K562 (cell line): ENCODE data around the gene BIRC3. TPM values are rescaled to one million over a fixed set of nuclear protein-coding genes. Genes with fewer than 3 reads are reported as not detected.

Source experiments
- FOSL1 ChIP-seq: fragments of 200-800 bp; sonication (Bioruptor generic); conservative IDR thresholded peaks from 2 replicates; pipeline ENCODE4 v1.6.1; 2016; ENCODE audit warnings: missing genetic modification characterization, missing compliant biosample characterization
- KAT8 ChIP-seq: fragments of 450-650 bp; IDR thresholded peaks from 2 replicates; pipeline ENCODE4 v1.6.1; 2016; ENCODE audit warnings: low read depth, mild to moderate bottlenecking
- NONO ChIP-seq, 2 experiments: fragments of 200-400 bp in 1 of 2; fragments of 450-650 bp in 1 of 2; formaldehyde crosslinking in 1 of 2; IDR thresholded peaks; 2 replicates each; pipeline ENCODE4 v1.6.1; 2017; ENCODE audit warnings: low read depth in 2 of 2, mild to moderate bottlenecking in 2 of 2, moderate library complexity in 2 of 2, low read length in 1 of 2
- NR2C1 ChIP-seq, 2 experiments: fragments of 450-650 bp; IDR thresholded peaks; 2 replicates each; pipeline ENCODE4 v1.6.1; 2017; ENCODE audit warnings: mild to moderate bottlenecking in 2 of 2, antibody characterized with exemption in 1 of 2, inconsistent platforms in 1 of 2, missing compliant biosample characterization in 1 of 2, missing genetic modification characterization in 1 of 2
- RBM22 ChIP-seq: fragments of 200-400 bp; formaldehyde crosslinking; IDR thresholded peaks from 2 replicates; pipeline ENCODE4 v1.6.1; 2018; ENCODE audit warnings: low read length, low read depth; ENCODE audit not compliant: poor library complexity, severe bottlenecking
- RUNX1 ChIP-seq: sonication (generic); IDR thresholded peaks from 2 replicates; pipeline ENCODE4 v1.6.1; 2016; ENCODE audit warnings: antibody characterized with exemption, low read depth
- SP1 ChIP-seq: sonication (generic); formaldehyde crosslinking; IDR thresholded peaks from 2 replicates; pipeline ENCODE4 v1.8.1; 2022; ENCODE audit warnings: mild to moderate bottlenecking, missing genetic modification reagents
- SPI1 ChIP-seq: IDR thresholded peaks from 2 replicates; pipeline ENCODE4 v1.6.1; 2011; ENCODE audit warnings: low read depth, low read length, control low read depth, borderline replicate concordance
- TSC22D4 ChIP-seq: fragments of 450-650 bp; IDR thresholded peaks from 2 replicates; pipeline ENCODE4 v1.6.1; 2016; ENCODE audit warnings: missing genetic modification characterization, missing biosample characterization, control low read depth
- ZNF282 ChIP-seq: sonication (generic); formaldehyde crosslinking; IDR thresholded peaks from 2 replicates; pipeline ENCODE4 v1.8.1; 2023; ENCODE audit warnings: missing genetic modification reagents
- polyA plus RNA-seq, 8 experiments: library from polyadenylated mRNA; depleted of rRNA in 4 of 8; stranded (reverse) in 5 of 8; unstranded in 3 of 8; fragments of >200 nt; fragmentation: Nextera tagmentation in 2 of 8; fragmentation: Illumina TruSeq in 1 of 8; extraction: Ambion mirVana in 2 of 8; extraction: Trizol in 1 of 8; gene quantifications; 2 replicates each; pipeline versions ENCODE4 v1.2.1 to v1.2.3, GENCODE V29; 2011 to 2014; ENCODE audit warnings: inconsistent platforms in 1 of 8, missing spikeins in 1 of 8
- total RNA-seq, 7 experiments: library from RNA; depleted of rRNA in 6 of 7; stranded (reverse); fragments of >200 nt in 6 of 7; fragmentation: Illumina TruSeq in 2 of 7; extraction: Trizol in 2 of 7; gene quantifications; 2 replicates each; pipeline versions ENCODE4 v1.2.1 to v1.2.3, GENCODE V29; 2011 to 2021; ENCODE audit warnings: low replicate concordance in 1 of 7
- TF ChIP-seq, protein P1 (sequence below): sonication (generic); formaldehyde crosslinking; IDR thresholded peaks from 2 replicates; pipeline ENCODE4 v1.8.1; 2023; ENCODE audit warnings: mild to moderate bottlenecking, missing genetic modification reagents
- TF ChIP-seq, protein P2 (sequence below): fragments of 150-350 bp; IDR thresholded peaks from 2 replicates; pipeline ENCODE4 v1.6.1; 2014; ENCODE audit warnings: low read depth, mild to moderate bottlenecking, low read length, borderline replicate concordance
- TF ChIP-seq, protein P3 (sequence below): fragments of 200-800 bp; sonication (Bioruptor generic); IDR thresholded peaks from 2 replicates; pipeline ENCODE4 v1.6.1; 2016; ENCODE audit warnings: missing genetic modification characterization, missing compliant biosample characterization
- TF ChIP-seq, protein P4 (sequence below): sonication (generic); formaldehyde crosslinking; IDR thresholded peaks from 2 replicates; pipeline ENCODE4 v1.8.1; 2023; ENCODE audit warnings: mild to moderate bottlenecking, missing genetic modification reagents

BIRC3 gene
- total and polyA plus RNA-seq, 9 of the 15 experiments (the other 6 are each of a cell fraction or from before 2014, with no cell fraction given) = 0.08 to 0.42 (median 0.18) TPM

DNA sequence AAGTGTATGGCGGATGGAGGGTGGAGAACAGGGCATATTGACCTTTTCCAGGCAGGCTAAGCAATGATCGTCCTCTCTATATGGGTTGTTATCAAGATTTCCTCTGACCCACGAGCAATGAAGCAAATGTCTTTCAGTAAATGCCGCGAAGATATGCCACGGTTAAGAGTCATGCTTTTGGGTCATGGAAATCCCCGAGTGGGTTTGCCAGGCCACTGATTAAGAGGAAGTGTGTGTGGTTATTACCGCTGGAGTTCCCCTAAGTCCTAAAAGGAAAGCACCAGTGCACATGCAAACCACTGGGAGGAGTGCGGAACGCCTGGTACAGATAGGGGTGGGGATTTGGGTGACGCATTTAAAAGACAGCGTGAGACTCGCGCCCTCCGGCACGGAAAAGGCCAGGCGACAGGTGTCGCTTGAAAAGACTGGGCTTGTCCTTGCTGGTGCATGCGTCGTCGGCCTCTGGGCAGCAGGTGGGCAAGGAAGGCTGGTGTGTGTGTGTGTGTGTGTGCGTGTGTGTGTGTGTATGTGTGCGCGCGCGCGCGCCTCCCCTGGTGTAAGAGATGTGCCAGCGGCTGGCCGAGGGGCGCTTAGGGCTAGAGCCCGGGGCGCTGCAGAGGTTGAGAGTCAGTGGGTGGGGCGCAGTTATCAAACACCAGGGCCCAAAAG, at the start of gene BIRC3 (continued):
- TF ChIP-seq, protein P1, sequence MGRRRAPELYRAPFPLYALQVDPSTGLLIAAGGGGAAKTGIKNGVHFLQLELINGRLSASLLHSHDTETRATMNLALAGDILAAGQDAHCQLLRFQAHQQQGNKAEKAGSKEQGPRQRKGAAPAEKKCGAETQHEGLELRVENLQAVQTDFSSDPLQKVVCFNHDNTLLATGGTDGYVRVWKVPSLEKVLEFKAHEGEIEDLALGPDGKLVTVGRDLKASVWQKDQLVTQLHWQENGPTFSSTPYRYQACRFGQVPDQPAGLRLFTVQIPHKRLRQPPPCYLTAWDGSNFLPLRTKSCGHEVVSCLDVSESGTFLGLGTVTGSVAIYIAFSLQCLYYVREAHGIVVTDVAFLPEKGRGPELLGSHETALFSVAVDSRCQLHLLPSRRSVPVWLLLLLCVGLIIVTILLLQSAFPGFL (CRISPR knock-in tag) = no peak
- TF ChIP-seq SPI1 = peak; percentile 90
- no peak for TF ChIP-seq NR2C1 (IDR thresholded peaks at IDR 0.05)
- no peak for TF ChIP-seq NR2C1 (tag; IDR thresholded peaks at IDR 0.05)
- TF ChIP-seq ZNF282 (CRISPR knock-in tag) = no peak; the same call in 1 of the 2 replicates
- TF ChIP-seq FOSL1 (tag) = peak; percentile 65
- TF ChIP-seq, protein P2, sequence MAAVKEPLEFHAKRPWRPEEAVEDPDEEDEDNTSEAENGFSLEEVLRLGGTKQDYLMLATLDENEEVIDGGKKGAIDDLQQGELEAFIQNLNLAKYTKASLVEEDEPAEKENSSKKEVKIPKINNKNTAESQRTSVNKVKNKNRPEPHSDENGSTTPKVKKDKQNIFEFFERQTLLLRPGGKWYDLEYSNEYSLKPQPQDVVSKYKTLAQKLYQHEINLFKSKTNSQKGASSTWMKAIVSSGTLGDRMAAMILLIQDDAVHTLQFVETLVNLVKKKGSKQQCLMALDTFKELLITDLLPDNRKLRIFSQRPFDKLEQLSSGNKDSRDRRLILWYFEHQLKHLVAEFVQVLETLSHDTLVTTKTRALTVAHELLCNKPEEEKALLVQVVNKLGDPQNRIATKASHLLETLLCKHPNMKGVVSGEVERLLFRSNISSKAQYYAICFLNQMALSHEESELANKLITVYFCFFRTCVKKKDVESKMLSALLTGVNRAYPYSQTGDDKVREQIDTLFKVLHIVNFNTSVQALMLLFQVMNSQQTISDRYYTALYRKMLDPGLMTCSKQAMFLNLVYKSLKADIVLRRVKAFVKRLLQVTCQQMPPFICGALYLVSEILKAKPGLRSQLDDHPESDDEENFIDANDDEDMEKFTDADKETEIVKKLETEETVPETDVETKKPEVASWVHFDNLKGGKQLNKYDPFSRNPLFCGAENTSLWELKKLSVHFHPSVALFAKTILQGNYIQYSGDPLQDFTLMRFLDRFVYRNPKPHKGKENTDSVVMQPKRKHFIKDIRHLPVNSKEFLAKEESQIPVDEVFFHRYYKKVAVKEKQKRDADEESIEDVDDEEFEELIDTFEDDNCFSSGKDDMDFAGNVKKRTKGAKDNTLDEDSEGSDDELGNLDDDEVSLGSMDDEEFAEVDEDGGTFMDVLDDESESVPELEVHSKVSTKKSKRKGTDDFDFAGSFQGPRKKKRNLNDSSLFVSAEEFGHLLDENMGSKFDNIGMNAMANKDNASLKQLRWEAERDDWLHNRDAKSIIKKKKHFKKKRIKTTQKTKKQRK = no peak
- no peak for TF ChIP-seq KAT8
- no peak for TF ChIP-seq NONO (IDR thresholded peaks at IDR 0.05; ENCODE audit: low read depth in 2 of 2, low read length in 1 of 2)
- no peak for TF ChIP-seq RUNX1
- no peak for TF ChIP-seq RBM22
- 0 out of 2 replicates have a peak, but pooled peaks have one; percentile 49 for TF ChIP-seq SP1 (CRISPR knock-in tag)
- TF ChIP-seq, protein P3, sequence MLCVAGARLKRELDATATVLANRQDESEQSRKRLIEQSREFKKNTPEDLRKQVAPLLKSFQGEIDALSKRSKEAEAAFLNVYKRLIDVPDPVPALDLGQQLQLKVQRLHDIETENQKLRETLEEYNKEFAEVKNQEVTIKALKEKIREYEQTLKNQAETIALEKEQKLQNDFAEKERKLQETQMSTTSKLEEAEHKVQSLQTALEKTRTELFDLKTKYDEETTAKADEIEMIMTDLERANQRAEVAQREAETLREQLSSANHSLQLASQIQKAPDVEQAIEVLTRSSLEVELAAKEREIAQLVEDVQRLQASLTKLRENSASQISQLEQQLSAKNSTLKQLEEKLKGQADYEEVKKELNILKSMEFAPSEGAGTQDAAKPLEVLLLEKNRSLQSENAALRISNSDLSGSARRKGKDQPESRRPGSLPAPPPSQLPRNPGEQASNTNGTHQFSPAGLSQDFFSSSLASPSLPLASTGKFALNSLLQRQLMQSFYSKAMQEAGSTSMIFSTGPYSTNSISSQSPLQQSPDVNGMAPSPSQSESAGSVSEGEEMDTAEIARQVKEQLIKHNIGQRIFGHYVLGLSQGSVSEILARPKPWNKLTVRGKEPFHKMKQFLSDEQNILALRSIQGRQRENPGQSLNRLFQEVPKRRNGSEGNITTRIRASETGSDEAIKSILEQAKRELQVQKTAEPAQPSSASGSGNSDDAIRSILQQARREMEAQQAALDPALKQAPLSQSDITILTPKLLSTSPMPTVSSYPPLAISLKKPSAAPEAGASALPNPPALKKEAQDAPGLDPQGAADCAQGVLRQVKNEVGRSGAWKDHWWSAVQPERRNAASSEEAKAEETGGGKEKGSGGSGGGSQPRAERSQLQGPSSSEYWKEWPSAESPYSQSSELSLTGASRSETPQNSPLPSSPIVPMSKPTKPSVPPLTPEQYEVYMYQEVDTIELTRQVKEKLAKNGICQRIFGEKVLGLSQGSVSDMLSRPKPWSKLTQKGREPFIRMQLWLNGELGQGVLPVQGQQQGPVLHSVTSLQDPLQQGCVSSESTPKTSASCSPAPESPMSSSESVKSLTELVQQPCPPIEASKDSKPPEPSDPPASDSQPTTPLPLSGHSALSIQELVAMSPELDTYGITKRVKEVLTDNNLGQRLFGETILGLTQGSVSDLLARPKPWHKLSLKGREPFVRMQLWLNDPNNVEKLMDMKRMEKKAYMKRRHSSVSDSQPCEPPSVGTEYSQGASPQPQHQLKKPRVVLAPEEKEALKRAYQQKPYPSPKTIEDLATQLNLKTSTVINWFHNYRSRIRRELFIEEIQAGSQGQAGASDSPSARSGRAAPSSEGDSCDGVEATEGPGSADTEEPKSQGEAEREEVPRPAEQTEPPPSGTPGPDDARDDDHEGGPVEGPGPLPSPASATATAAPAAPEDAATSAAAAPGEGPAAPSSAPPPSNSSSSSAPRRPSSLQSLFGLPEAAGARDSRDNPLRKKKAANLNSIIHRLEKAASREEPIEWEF (CRISPR knock-in tag) = no peak
- TF ChIP-seq TSC22D4 = no peak
- TF ChIP-seq, protein P4, sequence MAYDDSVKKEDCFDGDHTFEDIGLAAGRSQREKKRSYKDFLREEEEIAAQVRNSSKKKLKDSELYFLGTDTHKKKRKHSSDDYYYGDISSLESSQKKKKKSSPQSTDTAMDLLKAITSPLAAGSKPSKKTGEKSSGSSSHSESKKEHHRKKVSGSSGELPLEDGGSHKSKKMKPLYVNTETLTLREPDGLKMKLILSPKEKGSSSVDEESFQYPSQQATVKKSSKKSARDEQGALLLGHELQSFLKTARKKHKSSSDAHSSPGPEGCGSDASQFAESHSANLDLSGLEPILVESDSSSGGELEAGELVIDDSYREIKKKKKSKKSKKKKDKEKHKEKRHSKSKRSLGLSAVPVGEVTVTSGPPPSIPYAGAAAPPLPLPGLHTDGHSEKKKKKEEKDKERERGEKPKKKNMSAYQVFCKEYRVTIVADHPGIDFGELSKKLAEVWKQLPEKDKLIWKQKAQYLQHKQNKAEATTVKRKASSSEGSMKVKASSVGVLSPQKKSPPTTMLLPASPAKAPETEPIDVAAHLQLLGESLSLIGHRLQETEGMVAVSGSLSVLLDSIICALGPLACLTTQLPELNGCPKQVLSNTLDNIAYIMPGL (CRISPR knock-in tag) = no peak
